Type B pancreatic cell (in vitro differentiated cells): ENCODE results near the gene ZNF335. TPM values are rescaled to one million over a fixed set of nuclear protein-coding genes. Genes with fewer than 3 reads are reported as not detected.
"Not testable (repeated sequence)": the region's sequence is repeated elsewhere in the genome, so short reads cannot be mapped to it uniquely, and the experiment has no call there.

Source experiments
- DNase-seq: peaks from one replicate; pipeline ENCODE4 v3.0.0; 2021; ENCODE audit warnings: mixed read lengths; ENCODE audit not compliant: unreplicated experiment; ENCODE audit errors: extremely low spot score
- H3K27ac Mint-ChIP-seq: 2 replicates; pipeline ENCODE4 v1.8.0; 2021; ENCODE audit warnings: mild to moderate bottlenecking, mixed read lengths
- H3K27me3 Mint-ChIP-seq: 2 replicates; pipeline ENCODE4 v1.8.0; 2021; ENCODE audit warnings: mixed read lengths
- H3K36me3 Mint-ChIP-seq: 2 replicates; pipeline ENCODE4 v1.8.0; 2021; ENCODE audit warnings: mixed read lengths
- H3K4me1 Mint-ChIP-seq: one replicate; pipeline ENCODE4 v1.8.0; 2021; ENCODE audit warnings: mixed read lengths; ENCODE audit not compliant: unreplicated experiment
- H3K4me3 Mint-ChIP-seq: 2 replicates; pipeline ENCODE4 v1.8.0; 2021; ENCODE audit warnings: mild to moderate bottlenecking, mixed read lengths
- H3K9me3 Mint-ChIP-seq: 2 replicates; pipeline ENCODE4 v1.8.0; 2021; ENCODE audit warnings: mixed read lengths
- total RNA-seq: library from RNA; stranded (reverse); gene quantifications from 2 replicates; pipeline ENCODE4 v1.2.1, GENCODE V29; 2021; ENCODE audit warnings: low replicate concordance
- TF ChIP-seq, protein P1 (sequence below): fragments of 200-600 bp; sonication (generic); conservative IDR thresholded peaks from 2 replicates; pipeline ENCODE4 v1.5.0; 2021; ENCODE audit warnings: antibody characterized with exemption, mild to moderate bottlenecking

ZNF335 gene
- total RNA-seq, 1 donor from 2014 or later, result 19.9 TPM

DNA sequence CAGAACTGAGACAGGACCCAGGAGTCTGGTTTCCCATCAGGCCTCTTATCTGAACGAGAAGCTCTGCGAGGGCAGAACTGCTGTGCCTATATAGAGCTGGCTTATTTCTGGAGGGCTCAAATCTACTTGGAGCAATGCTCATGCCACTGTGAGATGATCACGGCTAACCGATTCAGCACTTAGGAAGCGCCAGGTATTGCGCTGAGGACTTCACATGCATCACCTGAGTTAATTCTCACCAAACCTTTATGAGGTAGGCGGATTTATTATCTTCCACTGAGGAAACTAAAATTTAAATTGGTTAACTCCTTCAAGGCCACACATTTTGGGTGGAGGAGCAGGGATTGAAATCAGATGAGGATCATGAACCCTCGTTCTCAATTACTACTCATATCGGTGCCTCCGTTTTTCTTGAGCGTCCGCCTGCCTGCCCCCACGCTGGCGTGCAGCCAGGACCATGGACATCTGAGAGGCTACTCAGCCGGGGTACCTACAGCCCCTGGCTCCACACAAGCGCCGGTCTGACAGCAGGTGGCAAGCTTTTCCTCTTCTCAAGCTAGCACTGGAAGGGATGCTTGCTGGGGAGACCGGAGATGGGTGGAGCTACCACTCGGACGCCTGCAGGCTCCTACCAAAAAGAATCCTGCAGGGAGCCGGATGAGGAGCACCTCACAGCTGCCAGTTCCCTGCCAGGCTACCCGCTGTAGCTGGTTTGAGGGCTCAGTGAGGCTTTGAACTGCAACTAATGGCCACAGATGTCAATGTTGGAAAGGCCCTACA is 38.5 kb downstream of the ZNF335 start:
- Mint-ChIP-seq H3K4me1 (peaks cover 8% of the 10 kb centered on the region), H3K4me3 (peak overlapping the region; percentile 97), H3K36me3 (peaks cover 8% of the 10 kb centered on the region), H3K27ac (peak overlapping the region; percentile 90), H3K9me3 (no peaks in the 10 kb centered on the region), H3K27me3 (no peaks in the 10 kb centered on the region)
- TF ChIP-seq, protein P1, sequence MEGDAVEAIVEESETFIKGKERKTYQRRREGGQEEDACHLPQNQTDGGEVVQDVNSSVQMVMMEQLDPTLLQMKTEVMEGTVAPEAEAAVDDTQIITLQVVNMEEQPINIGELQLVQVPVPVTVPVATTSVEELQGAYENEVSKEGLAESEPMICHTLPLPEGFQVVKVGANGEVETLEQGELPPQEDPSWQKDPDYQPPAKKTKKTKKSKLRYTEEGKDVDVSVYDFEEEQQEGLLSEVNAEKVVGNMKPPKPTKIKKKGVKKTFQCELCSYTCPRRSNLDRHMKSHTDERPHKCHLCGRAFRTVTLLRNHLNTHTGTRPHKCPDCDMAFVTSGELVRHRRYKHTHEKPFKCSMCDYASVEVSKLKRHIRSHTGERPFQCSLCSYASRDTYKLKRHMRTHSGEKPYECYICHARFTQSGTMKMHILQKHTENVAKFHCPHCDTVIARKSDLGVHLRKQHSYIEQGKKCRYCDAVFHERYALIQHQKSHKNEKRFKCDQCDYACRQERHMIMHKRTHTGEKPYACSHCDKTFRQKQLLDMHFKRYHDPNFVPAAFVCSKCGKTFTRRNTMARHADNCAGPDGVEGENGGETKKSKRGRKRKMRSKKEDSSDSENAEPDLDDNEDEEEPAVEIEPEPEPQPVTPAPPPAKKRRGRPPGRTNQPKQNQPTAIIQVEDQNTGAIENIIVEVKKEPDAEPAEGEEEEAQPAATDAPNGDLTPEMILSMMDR, result peak; percentile 42
- no peak for DNase-seq

DNA sequence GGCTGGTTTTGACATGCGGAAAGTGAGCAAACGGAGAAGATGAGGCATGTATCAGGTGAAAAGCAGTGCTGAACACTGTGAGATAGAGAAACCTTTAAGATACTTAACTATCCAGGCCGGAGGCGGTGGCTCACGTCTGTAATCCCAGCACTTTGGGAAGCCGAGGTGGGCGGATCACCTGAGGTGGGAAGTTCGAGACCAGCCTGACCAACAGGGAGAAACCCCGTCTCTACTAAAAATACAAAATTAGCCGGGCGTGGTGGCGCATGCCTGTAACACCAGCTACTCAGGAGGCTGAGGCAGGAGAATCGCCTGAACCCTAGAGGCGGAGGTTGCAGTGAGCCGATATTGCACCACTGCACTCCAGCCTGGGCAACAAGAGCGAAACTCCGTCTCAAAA is 40.3 kb downstream of the ZNF335 start:
- not testable (repeated sequence) for H3K4me1 Mint-ChIP-seq, H3K9me3 Mint-ChIP-seq, H3K27me3 Mint-ChIP-seq, H3K36me3 Mint-ChIP-seq, DNase-seq, H3K27ac Mint-ChIP-seq, H3K4me3 Mint-ChIP-seq

DNA sequence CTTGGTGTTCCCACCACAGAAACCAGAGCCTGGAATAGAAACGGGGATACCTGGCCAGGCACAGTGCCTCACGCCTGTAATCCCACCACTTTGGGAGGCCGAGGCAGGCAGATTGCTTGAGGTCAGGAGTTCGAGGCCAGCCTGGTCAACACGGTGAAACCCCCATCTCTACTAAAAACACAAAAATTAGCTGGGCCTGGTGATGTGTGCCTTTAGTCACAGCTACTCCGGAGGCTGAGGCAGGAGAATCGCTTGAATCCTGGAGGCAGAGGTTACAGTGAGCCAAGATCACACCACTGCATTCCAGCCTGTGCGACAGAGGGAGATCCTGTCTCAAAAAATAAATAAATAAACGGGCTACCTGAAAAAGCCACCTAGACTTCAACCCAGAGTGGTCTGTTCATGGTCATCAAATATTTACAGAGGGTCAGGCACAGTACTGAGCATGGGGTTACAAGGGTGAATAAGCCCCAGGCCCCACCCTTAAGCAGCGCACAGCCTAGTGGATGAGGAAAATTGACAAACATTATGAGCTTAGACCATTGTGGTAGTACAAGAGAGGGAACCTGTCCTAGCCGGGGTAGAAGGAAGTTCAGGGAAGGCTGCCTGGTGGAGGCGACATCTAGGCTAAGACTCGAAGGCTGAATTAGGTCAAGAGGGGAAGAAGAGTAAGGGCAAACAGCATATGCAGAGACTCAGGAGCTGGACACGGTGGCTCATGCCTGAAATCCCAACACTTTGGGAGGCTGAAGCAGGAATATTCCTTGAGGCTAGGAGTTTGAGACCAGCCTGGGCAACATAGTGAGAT is 44.7 kb downstream of the ZNF335 start:
- peak overlapping the region; percentile 27 for H3K27ac Mint-ChIP-seq

GRCh38 chr20:45926731-45927070 is 45.3 kb downstream of the ZNF335 start:
- H3K27ac Mint-ChIP-seq, result no peak overlapping the region
- no peak overlapping the region for H3K4me3 Mint-ChIP-seq
- peaks cover 2% of the 10 kb centered on the region for H3K27me3 Mint-ChIP-seq
- H3K9me3 Mint-ChIP-seq, result no peaks in the 10 kb centered on the region
- TF ChIP-seq, protein P1, result no peak
- no peaks in the 10 kb centered on the region for H3K36me3 Mint-ChIP-seq
- H3K4me1 Mint-ChIP-seq, result peaks cover 13% of the 10 kb centered on the region
- no peak for DNase-seq

More for the DNA sequence above, 44.7 kb downstream of the ZNF335 start:
- Mint-ChIP-seq H3K36me3 (no peaks in the 10 kb centered on the region), H3K27me3 (no peaks in the 10 kb centered on the region), H3K4me1 (peaks cover 11% of the 10 kb centered on the region), H3K9me3 (no peaks in the 10 kb centered on the region), H3K4me3 (no peak overlapping the region)
- TF ChIP-seq, protein P1, result no peak
- no peak for DNase-seq

DNA sequence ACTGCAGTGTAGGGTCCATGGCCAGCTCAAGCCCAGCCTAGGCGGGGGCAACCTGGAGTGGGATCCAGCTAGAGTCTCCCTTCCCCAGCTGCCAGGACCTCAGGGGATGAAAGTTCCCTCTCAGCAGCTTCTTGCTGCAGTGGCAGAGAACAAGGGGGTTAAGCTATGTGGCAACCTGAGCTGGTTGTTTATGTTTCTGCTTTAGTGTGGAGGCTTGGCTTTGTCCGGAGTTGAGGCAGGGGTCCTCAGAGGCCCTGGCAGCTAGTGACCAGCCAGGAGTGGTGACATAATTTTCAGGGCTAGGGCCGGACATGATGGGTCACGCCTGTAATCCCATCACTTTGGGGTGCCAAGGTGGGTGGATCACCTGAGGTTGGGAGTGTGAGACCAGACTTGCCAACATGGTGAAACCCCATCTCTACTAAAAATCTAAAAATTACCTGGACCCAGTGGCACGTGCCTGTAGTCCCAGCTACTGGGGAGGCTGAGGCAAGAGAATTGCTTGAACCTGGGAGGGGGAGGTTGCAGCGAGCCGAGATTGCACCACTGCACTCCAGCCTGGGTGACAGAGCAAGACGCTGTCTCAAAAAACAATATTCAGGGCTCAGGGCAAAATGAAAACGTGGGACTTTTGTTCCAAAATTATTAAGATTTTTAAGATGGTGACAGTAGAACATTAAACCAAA is 46.0 kb downstream of the ZNF335 start:
- TF ChIP-seq, protein P1, result no peak
- H3K27ac Mint-ChIP-seq, result no peak overlapping the region
- peaks cover 16% of the 10 kb centered on the region for H3K4me1 Mint-ChIP-seq
- no peak for DNase-seq
- H3K9me3 Mint-ChIP-seq, result no peaks in the 10 kb centered on the region
- H3K4me3 Mint-ChIP-seq, result no peak overlapping the region
- H3K36me3 Mint-ChIP-seq, result no peaks in the 10 kb centered on the region
- H3K27me3 Mint-ChIP-seq, result peaks cover 6% of the 10 kb centered on the region
